Liver (tissue), 3 donors: ENCODE measurements around the gene LARP4.
A peak's percentile ranks its signal among the peaks of the same experiment; 100 is the strongest.

Experiments
- CTCF ChIP-seq: fragments of 150-350 bp; IDR thresholded peaks from 2 replicates; pipeline ENCODE4 v1.5.1; 2017; ENCODE audit warnings: improper control_type of control experiment, low read depth, low read length; ENCODE audit not compliant: missing input control
- GABPA ChIP-seq, 2 donors: IDR thresholded peaks in 1 of 2; conservative IDR thresholded peaks in 1 of 2; 2 replicates each; pipeline ENCODE4 v1.6.1; 2016; ENCODE audit warnings: antibody characterized with exemption in 2 of 2, mild to moderate bottlenecking in 1 of 2, moderate library complexity in 1 of 2
- JUND ChIP-seq, 2 donors: IDR thresholded peaks; 2 replicates each; pipeline ENCODE4 v1.6.1; 2016; ENCODE audit warnings: antibody characterized with exemption in 2 of 2
- NR2F2 ChIP-seq: IDR thresholded peaks from 2 replicates; pipeline ENCODE4 v1.6.1; 2016; ENCODE audit warnings: antibody characterized with exemption
- RAD21 ChIP-seq, 2 donors: IDR thresholded peaks; 2 replicates each; pipeline ENCODE4 v1.6.1; 2016; ENCODE audit warnings: antibody characterized with exemption in 2 of 2, mild to moderate bottlenecking in 2 of 2
- RXRA ChIP-seq, 2 donors: IDR thresholded peaks; 2 replicates each; pipeline ENCODE4 v1.6.1; 2017 to 2018; ENCODE audit warnings: antibody characterized with exemption in 2 of 2, mild to moderate bottlenecking in 1 of 2
- SP1 ChIP-seq: IDR thresholded peaks from 2 replicates; pipeline ENCODE4 v1.6.1; 2018; ENCODE audit warnings: antibody characterized with exemption, mild to moderate bottlenecking
- TAF1 ChIP-seq: conservative IDR thresholded peaks from 2 replicates; pipeline ENCODE4 v1.6.1; 2016; ENCODE audit warnings: antibody characterized with exemption, mild to moderate bottlenecking
- YY1 ChIP-seq: IDR thresholded peaks from 2 replicates; pipeline ENCODE4 v1.6.1; 2016; ENCODE audit warnings: antibody characterized with exemption, mild to moderate bottlenecking
- TF ChIP-seq, protein P1 (sequence below): IDR thresholded peaks from 2 replicates; pipeline ENCODE4 v1.6.1; 2016; ENCODE audit warnings: antibody characterized with exemption
- TF ChIP-seq, protein P2 (sequence below): IDR thresholded peaks from 2 replicates; pipeline ENCODE4 v1.6.1; 2016; ENCODE audit warnings: antibody characterized with exemption
- TF ChIP-seq, protein P3 (sequence below): IDR thresholded peaks from 2 replicates; pipeline ENCODE4 v1.6.1; 2016; ENCODE audit warnings: antibody characterized with exemption
- donor health status: healthy.
- donor health status: healthy.

- TF ChIP-seq JUND (IDR thresholded peaks at IDR 0.05) (no peak), RAD21 (IDR thresholded peaks at IDR 0.05) (no peak), CTCF (no peak), TAF1 (no peak), SP1 (no peak), GABPA (IDR thresholded peaks at IDR 0.05 in 1 of 2, conservative IDR thresholded peaks at IDR 0.05 in 1 of 2) (no peak), YY1 (no peak), RXRA (IDR thresholded peaks at IDR 0.05) (peak in 1 of 2 donors; percentile 17), NR2F2 (no peak)
- TF ChIP-seq, protein P1, sequence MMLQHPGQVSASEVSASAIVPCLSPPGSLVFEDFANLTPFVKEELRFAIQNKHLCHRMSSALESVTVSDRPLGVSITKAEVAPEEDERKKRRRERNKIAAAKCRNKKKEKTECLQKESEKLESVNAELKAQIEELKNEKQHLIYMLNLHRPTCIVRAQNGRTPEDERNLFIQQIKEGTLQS: no peak
- TF ChIP-seq, protein P2, sequence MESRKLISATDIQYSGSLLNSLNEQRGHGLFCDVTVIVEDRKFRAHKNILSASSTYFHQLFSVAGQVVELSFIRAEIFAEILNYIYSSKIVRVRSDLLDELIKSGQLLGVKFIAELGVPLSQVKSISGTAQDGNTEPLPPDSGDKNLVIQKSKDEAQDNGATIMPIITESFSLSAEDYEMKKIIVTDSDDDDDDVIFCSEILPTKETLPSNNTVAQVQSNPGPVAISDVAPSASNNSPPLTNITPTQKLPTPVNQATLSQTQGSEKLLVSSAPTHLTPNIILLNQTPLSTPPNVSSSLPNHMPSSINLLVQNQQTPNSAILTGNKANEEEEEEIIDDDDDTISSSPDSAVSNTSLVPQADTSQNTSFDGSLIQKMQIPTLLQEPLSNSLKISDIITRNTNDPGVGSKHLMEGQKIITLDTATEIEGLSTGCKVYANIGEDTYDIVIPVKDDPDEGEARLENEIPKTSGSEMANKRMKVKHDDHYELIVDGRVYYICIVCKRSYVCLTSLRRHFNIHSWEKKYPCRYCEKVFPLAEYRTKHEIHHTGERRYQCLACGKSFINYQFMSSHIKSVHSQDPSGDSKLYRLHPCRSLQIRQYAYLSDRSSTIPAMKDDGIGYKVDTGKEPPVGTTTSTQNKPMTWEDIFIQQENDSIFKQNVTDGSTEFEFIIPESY: no peak
- TF ChIP-seq, protein P3, sequence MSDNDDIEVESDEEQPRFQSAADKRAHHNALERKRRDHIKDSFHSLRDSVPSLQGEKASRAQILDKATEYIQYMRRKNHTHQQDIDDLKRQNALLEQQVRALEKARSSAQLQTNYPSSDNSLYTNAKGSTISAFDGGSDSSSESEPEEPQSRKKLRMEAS: no peak
Observed at GRCh38 chr12:50411051-50411660, 10.5 kb downstream of the LARP4 start.
